HepG2 (cell line): ENCODE measurements around the gene TMCC1. TPM values are rescaled to one million over a fixed set of nuclear protein-coding genes. Genes with fewer than 3 reads are reported as not detected.
"Not testable (repeated sequence)": the region's sequence is repeated elsewhere in the genome, so short reads cannot be mapped to it uniquely, and the experiment has no call there.

Experiments
- ATAC-seq: fragments of 200-7000 bp; cut with Tn5 transposase; 3 replicates; pipeline ENCODE4 v1.9.1; 2020; ENCODE audit warnings: mild to moderate bottlenecking, moderate library complexity
- BruUV-seq: library from RNA; stranded (reverse); fragments of 400-500 nt; replicated peaks from 2 replicates; lab custom pipeline; 2021; lab: Mats Ljungman, UMichigan
- CTCF ChIA-PET: fragments of 300-600 bp; formaldehyde crosslinking; extraction: SDS; loops from one replicate; lab custom pipeline; 2021; ENCODE audit warnings: low total read pairs, inconsistent platforms, low intra/inter-chr PET ratio; lab: Yijun Ruan, JAX
- POLR2A ChIA-PET: fragments of 350-600 bp; sonication (Branson Sonifier 250); formaldehyde crosslinking; loops from one replicate; lab custom pipeline; 2020; ENCODE audit warnings: antibody characterized with exemption, inconsistent platforms; lab: Yijun Ruan, JAX
- DNase-seq: peaks from one replicate; pipeline ENCODE4 v3.0.0-alpha.2; 2015; ENCODE audit warnings: low spot score
- FAIRE-seq: peaks from 3 replicates; lab custom pipeline; 2011; peaks lifted over from hg19 to GRCh38; lab: Jason Lieb, UNC
- H2AFZ ChIP-seq: one replicate; pipeline ENCODE4 v1.6.1; 2011; ENCODE audit warnings: low read length, inconsistent platforms
- H3K27ac ChIP-seq: fragments of 300-600 bp; 3 replicates; pipeline ENCODE4 v1.8.0; 2011; ENCODE audit warnings: mixed run types, mild to moderate bottlenecking, mixed read lengths, low read length, inconsistent platforms; ENCODE audit not compliant: insufficient read depth; ENCODE audit errors: extremely low read length
- H3K27me3 ChIP-seq, 2 experiments: fragments of 200-600 bp in 1 of 2; 2 replicates in 1 of 2; 3 replicates in 1 of 2; pipeline versions ENCODE4 v1.6.0 to v1.8.0; 2011; ENCODE audit warnings: low read length in 2 of 2, mild to moderate bottlenecking in 2 of 2, moderate library complexity in 2 of 2, inconsistent platforms in 1 of 2; ENCODE audit not compliant: insufficient read depth in 2 of 2, control insufficient read depth in 1 of 2
- H3K36me3 ChIP-seq, 2 experiments: fragments of 200-600 bp in 1 of 2; replicated peaks in 1 of 2; 2 replicates in 1 of 2; 3 replicates in 1 of 2; pipeline versions ENCODE4 v1.5.1 to v1.8.0; 2011; ENCODE audit warnings: low read length in 2 of 2, inconsistent platforms in 1 of 2; ENCODE audit not compliant: insufficient read depth in 2 of 2, control insufficient read depth in 1 of 2
- H3K4me1 ChIP-seq: 2 replicates; pipeline ENCODE4 v1.5.1; 2012; ENCODE audit warnings: low read length, inconsistent platforms; ENCODE audit not compliant: insufficient read depth
- H3K4me2 ChIP-seq: 2 replicates; pipeline ENCODE4 v1.6.0; 2011; ENCODE audit warnings: low read depth, low read length, inconsistent platforms
- H3K4me3 ChIP-seq, 3 experiments: fragments of 200-600 bp in 1 of 3; sonication (generic), shearing (Covaris generic) in 1 of 3; replicated peaks in 1 of 3; 2 replicates each; pipeline ENCODE4 v1.5.1; 2011 to 2016; ENCODE audit warnings: low read length in 3 of 3, inconsistent platforms in 2 of 3, low read depth in 2 of 3, mild to moderate bottlenecking in 2 of 3, control low read depth in 1 of 3, mixed read lengths in 1 of 3; ENCODE audit not compliant: insufficient read depth in 1 of 3
- H3K79me2 ChIP-seq: one replicate; pipeline ENCODE4 v1.6.1; 2011; ENCODE audit warnings: low read length, inconsistent platforms; ENCODE audit not compliant: insufficient read depth
- H3K9ac ChIP-seq: 2 replicates; pipeline ENCODE4 v1.6.0; 2011; ENCODE audit warnings: mild to moderate bottlenecking, low read depth, low read length, inconsistent platforms; ENCODE audit not compliant: insufficient read depth
- H3K9me3 ChIP-seq: 2 replicates; pipeline ENCODE4 v1.5.1; 2012; ENCODE audit warnings: mild to moderate bottlenecking, low read length
- H4K20me1 ChIP-seq: 2 replicates; pipeline ENCODE4 v1.6.0; 2011; ENCODE audit warnings: inconsistent platforms, mild to moderate bottlenecking, low read length, moderate library complexity; ENCODE audit not compliant: insufficient read depth
- AHDC1 ChIP-seq: sonication (generic); formaldehyde crosslinking; IDR thresholded peaks from 2 replicates; pipeline ENCODE4 v1.5.1; 2020; ENCODE audit warnings: mild to moderate bottlenecking, missing genetic modification reagents, borderline replicate concordance
- DPF2 ChIP-seq: sonication (generic); formaldehyde crosslinking; IDR thresholded peaks from 2 replicates; pipeline ENCODE4 v1.4.0; 2020; ENCODE audit warnings: mild to moderate bottlenecking, low read depth, missing genetic modification reagents, borderline replicate concordance
- KDM5B ChIP-seq: sonication (generic); formaldehyde crosslinking; IDR thresholded peaks from 2 replicates; pipeline ENCODE4 v1.4.0; 2020; ENCODE audit warnings: missing genetic modification reagents, mild to moderate bottlenecking, borderline replicate concordance
- ZBTB37 ChIP-seq: sonication (generic); formaldehyde crosslinking; IDR thresholded peaks from 2 replicates; pipeline ENCODE4 v1.4.0; 2020; ENCODE audit warnings: mild to moderate bottlenecking, missing genetic modification reagents
- ZFP82 ChIP-seq: sonication (generic); formaldehyde crosslinking; IDR thresholded peaks from 2 replicates; pipeline ENCODE4 v1.5.1; 2020; ENCODE audit warnings: mild to moderate bottlenecking, missing genetic modification reagents, borderline replicate concordance
- ZNF430 ChIP-seq: sonication (generic); formaldehyde crosslinking; IDR thresholded peaks from 2 replicates; pipeline ENCODE4 v1.9.0; 2021; ENCODE audit warnings: mild to moderate bottlenecking, missing genetic modification reagents
- ZNF644 ChIP-seq: IDR thresholded peaks from 2 replicates; pipeline ENCODE4 v1.6.1; 2016; ENCODE audit warnings: low read depth
- WGBS: methylation state at CpG from one replicate; pipeline ENCODE4 v1.1.6; 2017; ENCODE audit warnings: low lambda C conversion rate; 5-methylcytosine and 5-hydroxymethylcytosine counted together
- in situ Hi-C: cut with HindIII; loops from 2 replicates; pipeline ENCODE4 v1.10.0; 2017; ENCODE audit warnings: low pct_unique_long_range_greater_than_20kb; ENCODE audit not compliant: extremely low pct_ligation_motif_present
- intact Hi-C: fragments of 100-400 bp; cut with micrococcal nuclease; formaldehyde crosslinking; loops from one replicate; pipeline ENCODE4 v1.10.0; 2022; ENCODE audit not compliant: unreplicated experiment
- polyA plus RNA-seq, 8 experiments: library from polyadenylated mRNA; depleted of rRNA in 3 of 8; stranded (reverse) in 7 of 8; unstranded in 1 of 8; fragments of >200 nt; fragmentation: Illumina TruSeq in 4 of 8; extraction: Trizol in 4 of 8; gene quantifications; 2 replicates each; pipeline versions ENCODE4 v1.2.1 to v1.2.3, GENCODE V29; 2011 to 2016; ENCODE audit warnings: low read depth in 4 of 8, missing spikeins in 1 of 8, mixed read lengths in 1 of 8; ENCODE audit not compliant: insufficient read depth in 1 of 8
- total RNA-seq, 5 experiments: library from RNA; depleted of rRNA; stranded (reverse); fragments of >200 nt; fragmentation: Illumina TruSeq; extraction: Trizol; gene quantifications; 2 replicates each; pipeline ENCODE4 v1.2.3, GENCODE V29; 2016; ENCODE audit warnings: low read depth in 1 of 5

Gene TMCC1
- total and polyA plus RNA-seq, 2 of the 13 experiments (the other 11 are each of a cell fraction or from before 2014, with no cell fraction given), result 12.1 to 264 TPM

- TF ChIP-seq AHDC1 (CRISPR knock-in tag) (no peak), ZFP82 (CRISPR knock-in tag) (no peak), ZNF430 (no peak), DPF2 (CRISPR knock-in tag) (no peak)
Measured at GRCh38 chr3:129835198-129835597, 58.3 kb downstream of the TMCC1 start (continued).

- H3K4me2 ChIP-seq, result no peak overlapping the region
- no peak overlapping the region for H2AFZ ChIP-seq
- ATAC-seq (no peak), DNase-seq (no peak), FAIRE-seq (no peak)
- no peaks in the 10 kb centered on the region for H4K20me1 ChIP-seq
- H3K4me3 ChIP-seq, result no peak overlapping the region
- no peak overlapping the region for H3K9ac ChIP-seq
- no peak for TF ChIP-seq ZBTB37 (CRISPR knock-in tag)
- no peak for TF ChIP-seq KDM5B
- no peak for TF ChIP-seq ZNF644 (CRISPR knock-in tag)
- H3K27me3 ChIP-seq, result no peaks in the 10 kb centered on the region
- in situ Hi-C loops (loop anchor here (5.0 to 10.0 kb wide), 2 partner anchors 100 to 207 kb away; no protein-coding TSS in a partner anchor), intact Hi-C loops (no loop called here)
- ChIA-PET POLR2A (no interaction called here), CTCF (no interaction called here)
- WGBS, result 97% methylated on average over 5 of the region's 5 CpGs
- H3K27ac ChIP-seq, result no peak overlapping the region
- H3K36me3 ChIP-seq, result no peaks in the 10 kb centered on the region; a peak in 1 of 5 replicates
- no peaks in the 10 kb centered on the region for H3K79me2 ChIP-seq
- no TSS peak for BruUV-seq
- H3K4me1 ChIP-seq, result 0 out of 2 replicates have a peak, but pooled peaks cover 5% of the 10 kb centered on the region
- H3K9me3 ChIP-seq, result no peaks in the 10 kb centered on the region
Measured at GRCh38 chr3:129834580-129834979, 58.9 kb downstream of the TMCC1 start.

- H3K9ac ChIP-seq, BruUV-seq, H3K79me2 ChIP-seq, ATAC-seq, H3K27me3 ChIP-seq, H3K36me3 ChIP-seq, H2AFZ ChIP-seq, H4K20me1 ChIP-seq, H3K9me3 ChIP-seq, POLR2A ChIA-PET, H3K4me3 ChIP-seq, CTCF ChIA-PET, FAIRE-seq, intact Hi-C loops, H3K4me2 ChIP-seq, H3K4me1 ChIP-seq, DNase-seq, H3K27ac ChIP-seq: not testable (repeated sequence)
- WGBS, result 93% methylated on average over 6 of the region's 6 CpGs
- in situ Hi-C loops, result loop anchor here (5.0 to 10.0 kb wide), 2 partner anchors 103 to 205 kb away; no protein-coding TSS in a partner anchor
Measured at GRCh38 chr3:129831942-129832341, 61.6 kb downstream of the TMCC1 start.
